ENCODE measurements around the gene VAT1L. TPM values are rescaled to one million over a fixed set of nuclear protein-coding genes. Genes with fewer than 3 reads are reported as not detected.

Gene VAT1L
- total RNA-seq, 4 donors from 2014 or later: 0.80 to 1.4 (median 1.2) TPM

- in situ Hi-C loops (cut with MboI; ENCODE audit: low pct_ligation_motif_present in 1 of 4, low pct_unique_long_range_greater_than_20kb in 1 of 4, low sequenced_read_pairs in 3 of 4) (no loop called here), intact Hi-C loops (cut with DNase I; ENCODE audit: low total_unique reads) (no loop called here)
- no peaks in the 10 kb centered on the region for H3K27me3 ChIP-seq
- H3K4me1 ChIP-seq: peaks cover 0 to 19% (median 14%) of the 10 kb centered on the region in 4 donors
- no peak for TF ChIP-seq EP300 (IDR thresholded peaks at IDR 0.05; ENCODE audit: low read depth)
- TF ChIP-seq POLR2AphosphoS5 (IDR thresholded peaks at IDR 0.05): no peak
- TF ChIP-seq POLR2A (IDR thresholded peaks at IDR 0.05): no peak
- TF ChIP-seq CTCF (IDR thresholded peaks at IDR 0.05): no peak
- DNase-seq: no peak
- WGBS, 2 donors (ENCODE audit: low coverage in 1 of 2): 69% methylated on average over 3 of the region's 3 CpGs; no CpG with 5 or more reads in 1 of the 2 donors
- H3K9me3 ChIP-seq: no peaks in the 10 kb centered on the region
- H3K4me3 ChIP-seq: no peak overlapping the region
- H3K27ac ChIP-seq: no peak overlapping the region
- no peaks in the 10 kb centered on the region for H3K36me3 ChIP-seq
Observed at GRCh38 chr16:77843405-77843804, 55.0 kb downstream of the VAT1L start.

- no peak for DNase-seq
- Histone ChIP-seq H3K9me3 (no peaks in the 10 kb centered on the region), H3K27ac (no peak overlapping the region), H3K27me3 (no peaks in the 10 kb centered on the region), H3K4me1 (peaks cover 0 to 16% (median 12%) of the 10 kb centered on the region in 4 donors), H3K4me3 (no peak overlapping the region), H3K36me3 (no peaks in the 10 kb centered on the region)
- no peak for TF ChIP-seq CTCF (IDR thresholded peaks at IDR 0.05)
- TF ChIP-seq POLR2AphosphoS5 (IDR thresholded peaks at IDR 0.05): no peak
- TF ChIP-seq EP300 (IDR thresholded peaks at IDR 0.05; ENCODE audit: low read depth): no peak
- TF ChIP-seq POLR2A (IDR thresholded peaks at IDR 0.05): no peak
- in situ Hi-C loops (cut with MboI; ENCODE audit: low pct_ligation_motif_present in 1 of 4, low pct_unique_long_range_greater_than_20kb in 1 of 4, low sequenced_read_pairs in 3 of 4): no loop called here
- intact Hi-C loops (cut with DNase I; ENCODE audit: low total_unique reads): no loop called here
- WGBS, 2 donors (ENCODE audit: low coverage in 1 of 2): 84 to 87% methylated on average over 3 to 4 of the region's 4 CpGs
Observed at GRCh38 chr16:77844801-77845200, 56.4 kb downstream of the VAT1L start.

- no peak overlapping the region for H3K27ac ChIP-seq
- TF ChIP-seq CTCF (IDR thresholded peaks at IDR 0.05) (no peak), POLR2AphosphoS5 (IDR thresholded peaks at IDR 0.05) (no peak), POLR2A (IDR thresholded peaks at IDR 0.05) (no peak), EP300 (IDR thresholded peaks at IDR 0.05; ENCODE audit: low read depth) (no peak)
- H3K36me3 ChIP-seq: no peaks in the 10 kb centered on the region
- no peak for DNase-seq
- H3K4me1 ChIP-seq: no peaks in the 10 kb centered on the region
- 73 to 80% methylated on average over 2 to 13 of the region's 13 CpGs for WGBS, 2 donors (ENCODE audit: low coverage in 1 of 2)
- in situ Hi-C loops (cut with MboI; ENCODE audit: low pct_ligation_motif_present in 1 of 4, low pct_unique_long_range_greater_than_20kb in 1 of 4, low sequenced_read_pairs in 3 of 4) (no loop called here), intact Hi-C loops (cut with DNase I; ENCODE audit: low total_unique reads) (no loop called here)
- no peak overlapping the region for H3K4me3 ChIP-seq
- no peaks in the 10 kb centered on the region for H3K9me3 ChIP-seq
- H3K27me3 ChIP-seq: no peaks in the 10 kb centered on the region
Observed at GRCh38 chr16:77849646-77850258, 61.4 kb downstream of the VAT1L start.

- DNase-seq: no peak
- intact Hi-C loops (cut with DNase I; ENCODE audit: low total_unique reads) (no loop called here), in situ Hi-C loops (cut with MboI; ENCODE audit: low pct_ligation_motif_present in 1 of 4, low pct_unique_long_range_greater_than_20kb in 1 of 4, low sequenced_read_pairs in 3 of 4) (no loop called here)
- H3K27me3 ChIP-seq: no peaks in the 10 kb centered on the region
- no peak overlapping the region for H3K4me3 ChIP-seq
- H3K36me3 ChIP-seq: no peaks in the 10 kb centered on the region
- H3K4me1 ChIP-seq: no peaks in the 10 kb centered on the region
- TF ChIP-seq POLR2A (IDR thresholded peaks at IDR 0.05) (no peak), EP300 (IDR thresholded peaks at IDR 0.05; ENCODE audit: low read depth) (no peak), CTCF (IDR thresholded peaks at IDR 0.05) (no peak), POLR2AphosphoS5 (IDR thresholded peaks at IDR 0.05) (no peak)
- no peaks in the 10 kb centered on the region for H3K9me3 ChIP-seq
- 75 to 84% methylated on average over 5 to 8 of the region's 8 CpGs for WGBS, 2 donors (ENCODE audit: low coverage in 1 of 2)
- no peak overlapping the region for H3K27ac ChIP-seq
Observed at GRCh38 chr16:77850636-77851333, 62.4 kb downstream of the VAT1L start.
